HL-60 (cell line): Measurements from ENCODE around the gene RNF224.

Experiments used
- CTCF ChIP-seq: IDR thresholded peaks from one replicate; pipeline ENCODE4 v1.5.1; 2011; ENCODE audit warnings: low read length, control low read depth, inconsistent platforms; ENCODE audit not compliant: insufficient read depth
- GABPA ChIP-seq: IDR thresholded peaks from 2 replicates; pipeline ENCODE4 v1.6.1; 2012; ENCODE audit warnings: low read depth
- POLR2AphosphoS5 ChIP-seq: IDR thresholded peaks from 2 replicates; pipeline ENCODE4 v1.6.1; 2012; ENCODE audit warnings: low read depth
- REST ChIP-seq: IDR thresholded peaks from 2 replicates; pipeline ENCODE4 v1.6.1; 2012; ENCODE audit warnings: low read depth; ENCODE audit not compliant: insufficient replicate concordance
- SPI1 ChIP-seq: IDR thresholded peaks from 2 replicates; pipeline ENCODE4 v1.6.1; 2012; ENCODE audit warnings: low read depth, mild to moderate bottlenecking, borderline replicate concordance

GRCh38 chr9:137218754-137219271, 8.5 kb upstream of the RNF224 start:
- no peak for TF ChIP-seq CTCF
- TF ChIP-seq POLR2AphosphoS5 = no peak
- no peak for TF ChIP-seq REST
- TF ChIP-seq GABPA = no peak
- TF ChIP-seq SPI1 = no peak
